ENCODE measurements around the gene PNMA5. TPM values are rescaled to one million over a fixed set of nuclear protein-coding genes. Genes with fewer than 3 reads are reported as not detected.
A peak's percentile ranks its signal among the peaks of the same experiment; 100 is the strongest.

The PNMA5 gene
- total and polyA plus RNA-seq, 4 donors = 0.09 TPM; not detected in 3

DNA sequence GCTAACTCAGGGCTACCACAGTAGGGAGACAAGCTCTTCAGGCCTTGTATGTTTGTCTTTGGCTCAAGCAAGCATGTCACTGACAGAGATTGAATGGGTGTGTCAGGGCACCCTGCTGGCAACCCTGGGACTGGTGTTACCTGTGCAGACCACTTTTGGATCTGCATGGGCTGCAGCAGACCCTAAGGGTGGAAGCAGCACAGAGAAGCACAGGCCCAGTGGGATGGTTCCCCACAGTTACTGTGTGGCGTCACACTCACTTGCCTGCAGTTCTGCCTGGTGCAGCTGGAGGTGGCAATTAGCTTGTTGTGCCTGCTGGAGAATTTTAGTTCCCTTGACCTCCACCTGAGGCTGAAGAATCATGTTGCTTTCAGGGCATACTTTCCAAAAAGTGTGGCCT lies 50.1 kb downstream of the PNMA5 start:
- Histone ChIP-seq H3K4me1 (ENCODE audit: control insufficient read depth in 4 of 4, insufficient read depth in 4 of 4, low read length in 3 of 4) (peaks cover 0 to 14% (median 7%) of the 10 kb centered on the region in 4 donors), H3K4me3 (ENCODE audit: low read depth in 1 of 3, low read length in 3 of 3) (no peak overlapping the region), H3K9ac (ENCODE audit: low read depth in 1 of 2, low read length in 2 of 2) (no peak overlapping the region), H3K36me3 (ENCODE audit: control insufficient read depth in 4 of 4, insufficient read depth in 3 of 4, low read depth in 1 of 4, low read length in 3 of 4) (no peaks in the 10 kb centered on the region), H3K27me3 (ENCODE audit: control insufficient read depth in 4 of 4, insufficient read depth in 4 of 4, low read length in 3 of 4) (no peaks in the 10 kb centered on the region), H3K27ac (ENCODE audit: low read depth in 1 of 2, low read length in 2 of 2) (no peak overlapping the region), H3K9me3 (ENCODE audit: control insufficient read depth in 4 of 4, low read length in 3 of 4) (no peaks in the 10 kb centered on the region)
- 100% methylated on average over 1 of the region's 1 CpG for WGBS
- no peak for DNase-seq (ENCODE audit: low spot score)
- TF ChIP-seq FOXA1 (IDR thresholded peaks at IDR 0.05) = no peak
- TF ChIP-seq, protein P1, sequence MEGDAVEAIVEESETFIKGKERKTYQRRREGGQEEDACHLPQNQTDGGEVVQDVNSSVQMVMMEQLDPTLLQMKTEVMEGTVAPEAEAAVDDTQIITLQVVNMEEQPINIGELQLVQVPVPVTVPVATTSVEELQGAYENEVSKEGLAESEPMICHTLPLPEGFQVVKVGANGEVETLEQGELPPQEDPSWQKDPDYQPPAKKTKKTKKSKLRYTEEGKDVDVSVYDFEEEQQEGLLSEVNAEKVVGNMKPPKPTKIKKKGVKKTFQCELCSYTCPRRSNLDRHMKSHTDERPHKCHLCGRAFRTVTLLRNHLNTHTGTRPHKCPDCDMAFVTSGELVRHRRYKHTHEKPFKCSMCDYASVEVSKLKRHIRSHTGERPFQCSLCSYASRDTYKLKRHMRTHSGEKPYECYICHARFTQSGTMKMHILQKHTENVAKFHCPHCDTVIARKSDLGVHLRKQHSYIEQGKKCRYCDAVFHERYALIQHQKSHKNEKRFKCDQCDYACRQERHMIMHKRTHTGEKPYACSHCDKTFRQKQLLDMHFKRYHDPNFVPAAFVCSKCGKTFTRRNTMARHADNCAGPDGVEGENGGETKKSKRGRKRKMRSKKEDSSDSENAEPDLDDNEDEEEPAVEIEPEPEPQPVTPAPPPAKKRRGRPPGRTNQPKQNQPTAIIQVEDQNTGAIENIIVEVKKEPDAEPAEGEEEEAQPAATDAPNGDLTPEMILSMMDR (IDR thresholded peaks at IDR 0.05; ENCODE audit: low read depth, low read length, missing input control) = no peak
- no peak for TF ChIP-seq FOXA2 (IDR thresholded peaks at IDR 0.05)
- no peak for TF ChIP-seq HNF4G (IDR thresholded peaks at IDR 0.05)
- TF ChIP-seq YY1 (IDR thresholded peaks at IDR 0.05) = no peak
- TF ChIP-seq HNF4A (conservative IDR thresholded peaks at IDR 0.05) = no peak
- TF ChIP-seq RAD21 (IDR thresholded peaks at IDR 0.05) = no peak
- TF ChIP-seq, protein P2, sequence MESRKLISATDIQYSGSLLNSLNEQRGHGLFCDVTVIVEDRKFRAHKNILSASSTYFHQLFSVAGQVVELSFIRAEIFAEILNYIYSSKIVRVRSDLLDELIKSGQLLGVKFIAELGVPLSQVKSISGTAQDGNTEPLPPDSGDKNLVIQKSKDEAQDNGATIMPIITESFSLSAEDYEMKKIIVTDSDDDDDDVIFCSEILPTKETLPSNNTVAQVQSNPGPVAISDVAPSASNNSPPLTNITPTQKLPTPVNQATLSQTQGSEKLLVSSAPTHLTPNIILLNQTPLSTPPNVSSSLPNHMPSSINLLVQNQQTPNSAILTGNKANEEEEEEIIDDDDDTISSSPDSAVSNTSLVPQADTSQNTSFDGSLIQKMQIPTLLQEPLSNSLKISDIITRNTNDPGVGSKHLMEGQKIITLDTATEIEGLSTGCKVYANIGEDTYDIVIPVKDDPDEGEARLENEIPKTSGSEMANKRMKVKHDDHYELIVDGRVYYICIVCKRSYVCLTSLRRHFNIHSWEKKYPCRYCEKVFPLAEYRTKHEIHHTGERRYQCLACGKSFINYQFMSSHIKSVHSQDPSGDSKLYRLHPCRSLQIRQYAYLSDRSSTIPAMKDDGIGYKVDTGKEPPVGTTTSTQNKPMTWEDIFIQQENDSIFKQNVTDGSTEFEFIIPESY (IDR thresholded peaks at IDR 0.05) = no peak
- TF ChIP-seq GABPA (IDR thresholded peaks at IDR 0.05 in 1 of 2, conservative IDR thresholded peaks at IDR 0.05 in 1 of 2) = no peak
- TF ChIP-seq, protein P3, sequence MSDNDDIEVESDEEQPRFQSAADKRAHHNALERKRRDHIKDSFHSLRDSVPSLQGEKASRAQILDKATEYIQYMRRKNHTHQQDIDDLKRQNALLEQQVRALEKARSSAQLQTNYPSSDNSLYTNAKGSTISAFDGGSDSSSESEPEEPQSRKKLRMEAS (IDR thresholded peaks at IDR 0.05) = no peak
- no peak for TF ChIP-seq SP1 (IDR thresholded peaks at IDR 0.05)
- TF ChIP-seq JUND (IDR thresholded peaks at IDR 0.05) = no peak
- no peak for TF ChIP-seq EGR1 (IDR thresholded peaks at IDR 0.05; ENCODE audit: low read depth in 2 of 2)

DNA sequence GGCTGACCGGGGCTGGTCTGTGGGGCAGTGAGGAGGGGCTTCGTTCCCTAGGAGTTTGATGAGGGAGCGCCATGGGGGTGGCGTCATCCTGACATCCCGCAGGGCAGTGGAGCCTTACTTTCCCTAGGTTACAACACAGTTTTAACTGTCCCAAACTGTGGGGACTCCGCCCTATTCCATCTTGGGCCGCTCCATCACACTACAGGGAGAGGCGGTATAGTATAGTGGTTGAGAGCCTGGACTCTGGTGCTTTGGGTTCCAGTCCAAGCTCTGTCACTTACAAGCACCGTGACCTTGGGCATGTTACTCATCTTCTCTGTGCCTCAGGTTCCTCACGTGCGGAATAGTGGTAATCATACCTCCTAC lies 51.9 kb downstream of the PNMA5 start:
- TF ChIP-seq, protein P4, sequence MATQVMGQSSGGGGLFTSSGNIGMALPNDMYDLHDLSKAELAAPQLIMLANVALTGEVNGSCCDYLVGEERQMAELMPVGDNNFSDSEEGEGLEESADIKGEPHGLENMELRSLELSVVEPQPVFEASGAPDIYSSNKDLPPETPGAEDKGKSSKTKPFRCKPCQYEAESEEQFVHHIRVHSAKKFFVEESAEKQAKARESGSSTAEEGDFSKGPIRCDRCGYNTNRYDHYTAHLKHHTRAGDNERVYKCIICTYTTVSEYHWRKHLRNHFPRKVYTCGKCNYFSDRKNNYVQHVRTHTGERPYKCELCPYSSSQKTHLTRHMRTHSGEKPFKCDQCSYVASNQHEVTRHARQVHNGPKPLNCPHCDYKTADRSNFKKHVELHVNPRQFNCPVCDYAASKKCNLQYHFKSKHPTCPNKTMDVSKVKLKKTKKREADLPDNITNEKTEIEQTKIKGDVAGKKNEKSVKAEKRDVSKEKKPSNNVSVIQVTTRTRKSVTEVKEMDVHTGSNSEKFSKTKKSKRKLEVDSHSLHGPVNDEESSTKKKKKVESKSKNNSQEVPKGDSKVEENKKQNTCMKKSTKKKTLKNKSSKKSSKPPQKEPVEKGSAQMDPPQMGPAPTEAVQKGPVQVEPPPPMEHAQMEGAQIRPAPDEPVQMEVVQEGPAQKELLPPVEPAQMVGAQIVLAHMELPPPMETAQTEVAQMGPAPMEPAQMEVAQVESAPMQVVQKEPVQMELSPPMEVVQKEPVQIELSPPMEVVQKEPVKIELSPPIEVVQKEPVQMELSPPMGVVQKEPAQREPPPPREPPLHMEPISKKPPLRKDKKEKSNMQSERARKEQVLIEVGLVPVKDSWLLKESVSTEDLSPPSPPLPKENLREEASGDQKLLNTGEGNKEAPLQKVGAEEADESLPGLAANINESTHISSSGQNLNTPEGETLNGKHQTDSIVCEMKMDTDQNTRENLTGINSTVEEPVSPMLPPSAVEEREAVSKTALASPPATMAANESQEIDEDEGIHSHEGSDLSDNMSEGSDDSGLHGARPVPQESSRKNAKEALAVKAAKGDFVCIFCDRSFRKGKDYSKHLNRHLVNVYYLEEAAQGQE (IDR thresholded peaks at IDR 0.05) = no peak
- TF ChIP-seq HNF4G (IDR thresholded peaks at IDR 0.05) (no peak), RAD21 (IDR thresholded peaks at IDR 0.05) (no peak), SP1 (IDR thresholded peaks at IDR 0.05) (no peak), EGR1 (IDR thresholded peaks at IDR 0.05; ENCODE audit: low read depth in 2 of 2) (no peak), GABPA (IDR thresholded peaks at IDR 0.05 in 1 of 2, conservative IDR thresholded peaks at IDR 0.05 in 1 of 2) (no peak), FOXA2 (IDR thresholded peaks at IDR 0.05) (no peak), YY1 (IDR thresholded peaks at IDR 0.05) (no peak), NR2F2 (IDR thresholded peaks at IDR 0.05) (no peak), RXRA (IDR thresholded peaks at IDR 0.05) (no peak), FOXA1 (IDR thresholded peaks at IDR 0.05) (no peak), TAF1 (conservative IDR thresholded peaks at IDR 0.05) (no peak), HNF4A (conservative IDR thresholded peaks at IDR 0.05) (no peak)
- TF ChIP-seq, protein P1 (IDR thresholded peaks at IDR 0.05; ENCODE audit: low read depth, low read length, missing input control) = no peak
- TF ChIP-seq, protein P3 (IDR thresholded peaks at IDR 0.05) = no peak
- TF ChIP-seq, protein P2 (IDR thresholded peaks at IDR 0.05) = no peak
- peak overlapping the region; percentile 51 to 59 for H3K27ac ChIP-seq (ENCODE audit: low read depth in 1 of 2, low read length in 2 of 2)
- no peaks in the 10 kb centered on the region for H3K9me3 ChIP-seq (ENCODE audit: control insufficient read depth in 4 of 4, low read length in 3 of 4)
- H3K4me1 ChIP-seq (ENCODE audit: control insufficient read depth in 4 of 4, insufficient read depth in 4 of 4, low read length in 3 of 4) = peaks cover 0 to 14% (median 7%) of the 10 kb centered on the region in 4 donors
- no peaks in the 10 kb centered on the region for H3K27me3 ChIP-seq (ENCODE audit: control insufficient read depth in 4 of 4, insufficient read depth in 4 of 4, low read length in 3 of 4)
- WGBS = 44% methylated on average over 11 of the region's 11 CpGs
- no peak for DNase-seq (ENCODE audit: low spot score)
- H3K4me3 ChIP-seq (ENCODE audit: low read depth in 1 of 3, low read length in 3 of 3) = peak overlapping the region; percentile 57 to 73 (median 60)
- no peaks in the 10 kb centered on the region for H3K36me3 ChIP-seq (ENCODE audit: control insufficient read depth in 4 of 4, insufficient read depth in 3 of 4, low read depth in 1 of 4, low read length in 3 of 4)
- H3K9ac ChIP-seq (ENCODE audit: low read depth in 1 of 2, low read length in 2 of 2) = peak overlapping the region; percentile 30 to 59

All from liver (tissue), 9 donors.